ENCODE measurements around the gene ARHGAP20.

- TF ChIP-seq CTCF (IDR thresholded peaks at IDR 0.05) = no peak
- no peak for TF ChIP-seq POLR2A (IDR thresholded peaks at IDR 0.05)
Measured at GRCh38 chr11:110734790-110735189, 22.6 kb upstream of the ARHGAP20 start.

Measured in uterus (tissue), 2 donors.